ENCODE results near the gene APLP2.
"Not testable (repeated sequence)": the region's sequence is repeated elsewhere in the genome, so short reads cannot be mapped to it uniquely, and the experiment has no call there.

Gene APLP2

GRCh38 chr11:130178441-130179339 is 109.0 kb downstream of the APLP2 start:
- peak; percentile 52 for DNase-seq

GRCh38 chr11:130179396-130180306 is 110.0 kb downstream of the APLP2 start:
- DNase-seq: peak; percentile 58

GRCh38 chr11:130180491-130180890 is 110.8 kb downstream of the APLP2 start:
- no peak for DNase-seq

DNA sequence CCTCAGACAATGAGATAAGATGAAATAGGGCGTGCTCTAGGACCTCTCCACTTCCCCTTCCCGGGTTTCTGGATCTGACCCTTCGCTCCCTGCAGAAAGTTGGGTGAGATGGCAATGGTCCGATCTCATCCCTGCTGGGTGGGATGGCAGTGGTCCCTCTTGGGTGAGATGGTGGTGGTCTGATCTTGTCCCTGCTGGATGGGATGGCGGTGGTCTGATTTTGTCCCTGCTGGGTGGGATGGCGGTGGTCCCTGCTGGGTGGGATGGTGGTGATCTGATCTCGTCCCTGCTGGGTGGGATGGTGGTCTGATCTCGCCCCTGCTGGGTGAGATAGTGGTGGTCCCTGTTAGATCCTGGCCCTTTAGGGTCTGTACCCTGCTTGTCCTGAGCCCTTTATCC is 111.2 kb downstream of the APLP2 start:
- no peak for DNase-seq

DNA sequence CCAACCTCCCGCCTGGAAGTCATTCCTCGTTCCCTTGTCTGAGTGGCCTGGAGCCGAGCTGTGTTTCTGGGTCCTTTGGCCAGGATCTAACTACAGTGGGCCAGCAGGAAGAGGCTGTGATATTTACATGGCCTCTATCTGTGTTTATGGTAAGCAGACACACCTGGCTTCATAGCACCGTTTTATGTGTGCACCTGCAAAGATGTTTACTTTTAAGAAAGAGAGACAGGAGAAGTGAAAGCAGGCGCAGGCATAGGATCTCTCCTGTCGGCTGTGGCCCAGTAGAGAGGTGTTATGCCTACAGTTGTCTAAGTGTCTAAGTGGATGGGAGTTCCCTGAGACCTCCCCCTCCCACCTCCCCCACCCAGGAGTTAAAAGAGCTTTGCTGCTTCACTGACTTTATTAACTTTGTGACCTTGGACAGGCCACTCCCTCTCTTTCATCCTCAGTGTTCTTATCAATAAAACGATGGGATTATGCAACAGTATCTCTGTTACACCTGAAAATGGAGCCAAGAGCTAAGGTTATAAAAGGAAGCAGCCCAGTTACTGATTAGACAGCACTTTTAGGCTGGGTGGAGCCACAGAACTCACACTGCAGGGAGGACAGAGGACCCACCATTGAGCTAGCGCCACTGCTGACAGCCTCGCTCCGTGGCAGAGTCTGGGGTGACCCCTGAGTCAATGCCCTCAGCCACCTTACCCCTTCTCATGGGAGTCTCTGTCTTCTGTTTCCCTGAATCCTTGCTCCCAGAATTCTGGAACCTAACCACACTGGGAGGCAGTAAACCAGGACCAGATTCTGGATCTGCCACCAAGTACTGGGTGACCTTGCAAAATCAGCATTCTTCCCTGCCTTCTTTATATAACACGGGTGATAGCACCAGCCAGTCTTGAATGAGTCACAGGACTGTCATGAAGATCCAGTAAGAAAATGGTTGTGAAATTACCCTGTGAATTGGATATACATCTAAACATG is 111.9 kb downstream of the APLP2 start:
- DNase-seq: peak; percentile 86

GRCh38 chr11:130183878-130184610 is 114.3 kb downstream of the APLP2 start:
- no peak for DNase-seq

GRCh38 chr11:130187096-130187495 is 117.4 kb downstream of the APLP2 start:
- no peak for DNase-seq

GRCh38 chr11:130188047-130188446 is 118.4 kb downstream of the APLP2 start:
- no peak for DNase-seq

DNA sequence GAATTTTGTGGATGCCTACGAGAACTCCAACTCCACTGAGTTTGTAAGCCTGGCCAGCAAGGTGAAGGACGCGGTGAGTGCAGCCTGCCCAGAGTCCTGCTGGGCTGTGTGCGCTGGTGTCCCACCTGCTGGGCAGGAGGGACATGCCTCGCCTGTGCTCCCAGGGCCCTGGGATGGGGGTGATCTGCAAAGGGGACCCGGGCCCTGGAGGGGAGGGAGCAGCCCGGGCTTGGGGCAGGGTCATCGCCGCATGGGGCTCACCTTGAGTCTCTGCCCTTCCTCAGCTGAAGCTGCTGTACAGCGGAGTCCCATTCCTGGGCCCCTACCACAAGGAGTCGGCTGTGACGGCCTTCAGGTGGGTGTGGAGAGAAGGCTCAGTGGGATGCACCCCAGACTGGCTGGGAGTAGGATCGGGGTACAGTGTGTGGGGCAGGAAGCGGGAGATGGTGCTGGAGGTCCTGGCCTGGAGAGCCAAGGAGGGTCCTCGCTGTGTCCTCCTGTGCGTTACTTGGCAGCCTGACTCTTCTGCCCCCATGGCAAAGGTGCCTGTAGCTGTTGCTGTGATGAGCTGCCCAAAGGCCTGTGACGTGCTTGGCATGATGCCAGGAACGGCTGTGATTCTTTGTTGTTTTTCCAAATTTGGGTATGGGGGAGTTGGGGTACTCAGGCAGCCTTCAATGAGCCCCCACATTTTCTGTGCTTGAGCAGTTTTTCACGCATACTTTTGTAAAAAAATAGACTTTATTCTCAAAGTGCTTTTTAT is 119.1 kb downstream of the APLP2 start:
- no peak for DNase-seq

GRCh38 chr11:130189492-130190210 is 120.0 kb downstream of the APLP2 start:
- no peak for DNase-seq

GRCh38 chr11:130190371-130190881 is 120.7 kb downstream of the APLP2 start:
- DNase-seq: peak; percentile 99

- no peak for DNase-seq
Measured at GRCh38 chr11:130191896-130192295, 122.2 kb downstream of the APLP2 start.

DNA sequence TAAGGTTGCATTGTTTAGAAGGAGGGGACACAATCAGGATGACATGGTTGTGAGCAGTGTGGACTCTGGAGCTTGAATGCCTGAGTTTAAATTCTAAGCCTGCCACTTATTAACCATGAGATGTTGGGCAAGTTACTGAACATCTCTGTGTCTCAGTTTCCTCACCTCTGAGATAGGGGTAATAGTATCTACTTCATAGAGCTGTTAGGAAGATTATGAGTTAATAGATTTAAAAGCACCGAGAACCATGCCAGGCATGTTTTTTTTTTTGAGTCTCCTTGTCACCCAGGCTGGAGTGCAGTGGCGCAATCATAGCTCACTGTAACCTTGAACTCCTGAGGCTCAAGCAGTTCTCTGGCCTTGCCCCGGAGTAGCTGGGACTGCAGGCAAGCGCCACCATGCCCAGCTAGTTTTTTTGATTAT is 123.2 kb downstream of the APLP2 start:
- no peak for DNase-seq

DNA sequence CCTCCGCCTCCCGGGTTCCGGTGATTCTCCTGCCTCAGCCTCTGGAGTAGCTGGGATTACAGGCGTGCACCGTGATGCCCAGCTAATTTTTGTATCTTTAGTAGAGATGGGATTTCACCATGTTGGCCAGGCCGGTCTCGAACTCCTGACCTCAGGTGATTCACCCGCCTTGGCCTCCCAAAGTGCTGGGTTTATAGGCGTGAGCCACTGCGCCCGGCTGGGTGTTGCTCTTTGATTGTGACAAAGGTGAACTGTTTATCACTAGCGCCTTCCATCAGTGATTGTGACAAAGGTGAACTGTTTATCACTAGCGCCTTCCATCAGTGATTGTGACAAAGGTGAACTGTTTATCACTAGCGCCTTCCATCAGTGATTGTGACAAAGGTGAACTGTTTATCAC is 123.9 kb downstream of the APLP2 start:
- not testable (repeated sequence) for DNase-seq

All from COR-L47 (cell line).